GM12878 (cell line): ENCODE measurements around the gene MRPL41. TPM values are rescaled to one million over a fixed set of nuclear protein-coding genes. Genes with fewer than 3 reads are reported as not detected.

ENCODE experiments used
- ATAC-seq: fragments of 200-7000 bp; cut with Tn5 transposase; 3 replicates; pipeline ENCODE4 v1.9.1; 2020; ENCODE audit warnings: mild to moderate bottlenecking, moderate library complexity
- BruUV-seq: library from RNA; stranded (reverse); fragments of 400-500 nt; replicated peaks from 2 replicates; lab custom pipeline; 2021; lab: Mats Ljungman, UMichigan
- CTCF ChIA-PET: fragments of 300-600 bp; sonication (Branson Sonifier 250); formaldehyde crosslinking; extraction: SDS; loops from one replicate; lab custom pipeline; 2021; ENCODE audit warnings: inconsistent platforms; lab: Yijun Ruan, JAX
- POLR2A ChIA-PET: fragments of 350-600 bp; formaldehyde crosslinking; extraction: SDS; loops from one replicate; lab custom pipeline; 2021; ENCODE audit warnings: inconsistent platforms; lab: Charles Lee
- RAD21 ChIA-PET: fragments of 300-600 bp; sonication (Branson Sonifier 250); formaldehyde crosslinking; loops from one replicate; lab custom pipeline; 2023; ENCODE audit warnings: antibody characterized with exemption; ENCODE audit not compliant: unreplicated experiment; lab: Charles Lee
- SMC1A ChIA-PET: fragments of 300-600 bp; sonication (Branson Sonifier 250); formaldehyde crosslinking; loops from one replicate; lab custom pipeline; 2023; ENCODE audit not compliant: unreplicated experiment, uncharacterized antibody; lab: Charles Lee
- DNase-seq: peaks from one replicate; pipeline ENCODE4 v3.0.0-alpha.2; 2011; ENCODE audit warnings: low read depth, low spot score
- FAIRE-seq: peaks from 3 replicates; lab custom pipeline; 2011; peaks lifted over from hg19 to GRCh38; lab: Jason Lieb, UNC
- H2AFZ ChIP-seq: 2 replicates; pipeline ENCODE4 v1.6.0; 2011; ENCODE audit warnings: low read depth, low read length, control low read depth; ENCODE audit not compliant: control insufficient read depth
- H3K27ac ChIP-seq: 2 replicates; pipeline ENCODE4 v1.5.1; 2011; ENCODE audit warnings: control low read depth; ENCODE audit not compliant: control insufficient read depth, insufficient read depth
- H3K27me3 ChIP-seq, 2 experiments: replicated peaks in 1 of 2; 2 replicates each; pipeline versions ENCODE4 v1.6.0 to v1.6.1; 2011; ENCODE audit warnings: low read length in 1 of 2; ENCODE audit not compliant: control insufficient read depth in 2 of 2, insufficient read depth in 2 of 2
- H3K36me3 ChIP-seq, 2 experiments: 2 replicates each; pipeline ENCODE4 v1.5.1; 2011; ENCODE audit warnings: low read length in 1 of 2; ENCODE audit not compliant: control insufficient read depth in 2 of 2, insufficient read depth in 2 of 2
- H3K4me1 ChIP-seq: 2 replicates; pipeline ENCODE4 v1.6.1; 2011; ENCODE audit warnings: mild to moderate bottlenecking, low read length, moderate library complexity, mixed read lengths; ENCODE audit not compliant: control insufficient read depth, insufficient read depth
- H3K4me2 ChIP-seq: 2 replicates; pipeline ENCODE4 v1.6.0; 2011; ENCODE audit warnings: control low read depth; ENCODE audit not compliant: control insufficient read depth, insufficient read depth
- H3K4me3 ChIP-seq: fragments of 200-600 bp; sonication (generic); 2 replicates; pipeline ENCODE4 v1.5.1; 2016
- H3K79me2 ChIP-seq: 2 replicates; pipeline ENCODE4 v1.6.0; 2011; ENCODE audit warnings: low read length; ENCODE audit not compliant: control insufficient read depth, insufficient read depth
- H3K9ac ChIP-seq: 2 replicates; pipeline ENCODE4 v1.8.0; 2011; ENCODE audit warnings: low read length, control low read depth, mixed read lengths; ENCODE audit not compliant: control insufficient read depth, insufficient read depth
- H3K9me3 ChIP-seq: replicated peaks from 3 replicates; pipeline ENCODE4 v1.5.1; 2011; ENCODE audit warnings: mild to moderate bottlenecking, low read length; ENCODE audit not compliant: control insufficient read depth, insufficient read depth
- H4K20me1 ChIP-seq: 2 replicates; pipeline ENCODE4 v1.6.0; 2011; ENCODE audit not compliant: control insufficient read depth, insufficient read depth
- ATF3 ChIP-seq: IDR thresholded peaks from 2 replicates; pipeline ENCODE4 v1.6.1; 2011; ENCODE audit warnings: low read depth, mild to moderate bottlenecking, low read length, moderate library complexity, borderline replicate concordance; ENCODE audit errors: extremely low read depth
- ATF7 ChIP-seq: fragments of 450-650 bp; IDR thresholded peaks from 2 replicates; pipeline ENCODE4 v1.6.1; 2016; ENCODE audit warnings: low read depth, mild to moderate bottlenecking
- BCL11A ChIP-seq: IDR thresholded peaks from 2 replicates; pipeline ENCODE4 v1.6.1; 2011; ENCODE audit warnings: low read depth, low read length
- BHLHE40 ChIP-seq, 2 experiments: fragments of 450-650 bp in 1 of 2; IDR thresholded peaks; 2 replicates each; pipeline ENCODE4 v1.6.1; 2011 to 2017; ENCODE audit warnings: low read depth in 2 of 2, borderline replicate concordance in 1 of 2, improper control_type of control experiment in 1 of 2, low read length in 1 of 2, mild to moderate bottlenecking in 1 of 2
- CHD2 ChIP-seq: IDR thresholded peaks from 2 replicates; pipeline ENCODE4 v1.6.1; 2011; ENCODE audit warnings: low read depth, low read length, improper control_type of control experiment, borderline replicate concordance
- EED ChIP-seq: sonication (generic); IDR thresholded peaks from 2 replicates; pipeline ENCODE4 v1.6.1; 2016; ENCODE audit warnings: antibody characterized with exemption, low read depth
- EZH2 ChIP-seq: IDR thresholded peaks from 2 replicates; pipeline ENCODE4 v1.6.1; 2012; ENCODE audit warnings: low read depth, mild to moderate bottlenecking, control low read depth, inconsistent platforms, low read length, borderline replicate concordance; ENCODE audit not compliant: control insufficient read depth
- HDAC6 ChIP-seq: fragments of 200-600 bp; sonication (generic); IDR thresholded peaks from one replicate; pipeline ENCODE4 v1.8.0; 2017; ENCODE audit warnings: antibody characterized with exemption; ENCODE audit not compliant: unreplicated experiment
- PAX5 ChIP-seq: IDR thresholded peaks from 2 replicates; pipeline ENCODE4 v1.6.1; 2011; ENCODE audit warnings: low read depth, low read length, borderline replicate concordance
- RB1 ChIP-seq: fragments of 450-650 bp; formaldehyde crosslinking; IDR thresholded peaks from 2 replicates; pipeline ENCODE4 v1.6.1; 2017; ENCODE audit warnings: mild to moderate bottlenecking, borderline replicate concordance
- SPI1 ChIP-seq: IDR thresholded peaks from 2 replicates; pipeline ENCODE4 v1.6.1; 2011; ENCODE audit warnings: low read depth, mild to moderate bottlenecking, low read length, moderate library complexity, borderline replicate concordance; ENCODE audit not compliant: insufficient read depth
- WGBS: methylation state at CpG from one replicate; pipeline ENCODE4 v1.1.6; 2016; ENCODE audit warnings: low lambda C conversion rate; ENCODE audit not compliant: insufficient replicate concordance, insufficient coverage; ENCODE audit errors: missing lambda C conversion rate; 5-methylcytosine and 5-hydroxymethylcytosine counted together
- in situ Hi-C: fragments of 300-500 bp; cut with MboI; formaldehyde crosslinking; loops from 9 replicates; pipeline ENCODE4 v1.14.3; 2018; ENCODE audit warnings: mixed read lengths
- intact Hi-C: fragments of 100-400 bp; cut with micrococcal nuclease; formaldehyde crosslinking; loops from one replicate; pipeline ENCODE4 v1.14.2; 2022; ENCODE audit not compliant: unreplicated experiment
- polyA plus RNA-seq, 11 experiments: library from polyadenylated mRNA; depleted of rRNA in 4 of 11; unstranded in 6 of 11; stranded (reverse) in 5 of 11; fragments of >200 nt; fragmentation: Nextera tagmentation in 4 of 11; fragmentation: Illumina TruSeq in 1 of 11; extraction: Ambion mirVana in 4 of 11; extraction: Trizol in 1 of 11; gene quantifications; 1 replicate in 1 of 11; 2 replicates in 10 of 11; pipeline versions ENCODE4 v1.2.1 to v1.2.3, GENCODE V29; 2011 to 2016; ENCODE audit warnings: inconsistent platforms in 2 of 11, missing spikeins in 2 of 11, low read depth in 1 of 11
- total RNA-seq, 4 experiments: library from RNA; depleted of rRNA in 3 of 4; stranded (reverse); fragments of >200 nt in 3 of 4; fragmentation: Illumina TruSeq in 1 of 4; extraction: Trizol in 1 of 4; gene quantifications; 2 replicates each; pipeline versions ENCODE4 v1.2.1 to v1.2.3, GENCODE V29; 2013 to 2021

Gene MRPL41
- total and polyA plus RNA-seq, 10 of the 15 experiments (the other 5 are each of a cell fraction or from before 2014, with no cell fraction given), result 1.3 to 116 (median 40.1) TPM

GRCh38 chr9:137583957-137584356 lies 32.3 kb downstream of the MRPL41 start:
- 86% methylated on average over 8 of the region's 8 CpGs for WGBS
- TF ChIP-seq BHLHE40 (IDR thresholded peaks at IDR 0.05; ENCODE audit: borderline replicate concordance in 1 of 2, low read depth in 2 of 2, low read length in 1 of 2), result no peak
- TF ChIP-seq SPI1, result no peak
- no peak for TF ChIP-seq PAX5
- no peak for TF ChIP-seq BCL11A
- no peak for TF ChIP-seq HDAC6
- no peak for TF ChIP-seq EED
- TF ChIP-seq EZH2, result no peak
- TF ChIP-seq RB1, result no peak
- TF ChIP-seq ATF3, result no peak
- TF ChIP-seq ATF7, result no peak
- TF ChIP-seq CHD2, result no peak
- intact Hi-C loops (no loop called here), in situ Hi-C loops (no loop called here)
- CTCF ChIA-PET, result no interaction called here
- no peak for ATAC-seq
- peaks cover 4% of the 10 kb centered on the region; the same call in 1 of the 2 replicates for H3K79me2 ChIP-seq
- no peak for DNase-seq
- no TSS peak for BruUV-seq
- no peak overlapping the region for H3K4me3 ChIP-seq
- H3K27ac ChIP-seq, result no peak overlapping the region
- POLR2A ChIA-PET, result interaction anchor here (0.6 kb wide), 1 partner anchor 506 kb away, joined by 3 read pairs; no protein-coding TSS in a partner anchor
- H3K36me3 ChIP-seq, result peaks cover 14 to 22% of the 10 kb centered on the region in 2 experiments; a peak in 3 of 4 replicates
- RAD21 ChIA-PET, result no interaction called here
- no peaks in the 10 kb centered on the region for H4K20me1 ChIP-seq
- no peaks in the 10 kb centered on the region for H3K9me3 ChIP-seq
- H3K4me2 ChIP-seq, result no peak overlapping the region
- H3K27me3 ChIP-seq, result no peaks in the 10 kb centered on the region
- H3K9ac ChIP-seq, result no peak overlapping the region
- H2AFZ ChIP-seq, result no peak overlapping the region
- SMC1A ChIA-PET, result no interaction called here
- H3K4me1 ChIP-seq, result no peaks in the 10 kb centered on the region
- FAIRE-seq, result no peak
